PFSK-1 (cell line): Measurements from ENCODE around the gene ZNF138.

Experiments
- FOXP2 ChIP-seq: optimal IDR thresholded peaks from 2 replicates; pipeline ENCODE3; 2011; ENCODE audit warnings: borderline replicate concordance, control low read depth, inconsistent platforms; ENCODE audit not compliant: insufficient read depth; ENCODE audit errors: extremely low read length, extremely low read depth
- POLR2AphosphoS5 ChIP-seq: IDR thresholded peaks from 2 replicates; pipeline ENCODE4 v1.6.1; 2012; ENCODE audit warnings: low read depth, mild to moderate bottlenecking, control low read depth, low read length, moderate library complexity
- SIN3A ChIP-seq: IDR thresholded peaks from 2 replicates; pipeline ENCODE4 v1.6.1; 2012; ENCODE audit warnings: mild to moderate bottlenecking, low read length, moderate library complexity, borderline replicate concordance; ENCODE audit not compliant: insufficient read depth
- TAF1 ChIP-seq: IDR thresholded peaks from 2 replicates; pipeline ENCODE4 v1.6.1; 2012; ENCODE audit warnings: low read length, control low read depth, borderline replicate concordance; ENCODE audit not compliant: insufficient read depth
- TF ChIP-seq, protein P1 (sequence below), 2 experiments: IDR thresholded peaks; 2 replicates each; pipeline versions ENCODE4 v1.6.1 to v1.8.0; 2011 to 2012; ENCODE audit warnings: low read depth in 2 of 2, low read length in 2 of 2, control low read depth in 1 of 2, inconsistent platforms in 1 of 2, mild to moderate bottlenecking in 1 of 2, moderate library complexity in 1 of 2; ENCODE audit not compliant: insufficient read depth in 1 of 2

The ZNF138 gene

DNA sequence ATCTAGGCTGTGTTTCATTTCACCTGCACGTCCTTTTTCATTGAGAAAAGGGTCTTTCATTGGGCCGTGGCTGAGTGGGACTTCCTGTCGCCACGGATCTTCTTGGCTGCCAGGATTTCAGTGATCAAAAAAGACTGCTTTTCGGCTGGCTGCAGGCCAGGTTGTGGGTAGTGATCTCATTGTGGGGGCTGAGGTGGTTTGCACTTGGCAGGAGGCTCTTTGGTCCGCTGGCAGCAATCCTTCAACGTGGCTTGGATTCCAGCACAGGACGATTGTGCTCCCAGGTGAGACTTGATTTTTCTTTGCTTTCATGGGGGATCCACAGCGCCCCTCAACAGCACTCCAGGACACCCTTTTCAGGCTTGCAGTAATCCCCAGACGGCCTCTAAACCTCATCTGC, 79.9 kb downstream of the ZNF138 start:
- TF ChIP-seq SIN3A (no peak), FOXP2 (no peak), TAF1 (no peak), POLR2AphosphoS5 (no peak)
- TF ChIP-seq, protein P1, sequence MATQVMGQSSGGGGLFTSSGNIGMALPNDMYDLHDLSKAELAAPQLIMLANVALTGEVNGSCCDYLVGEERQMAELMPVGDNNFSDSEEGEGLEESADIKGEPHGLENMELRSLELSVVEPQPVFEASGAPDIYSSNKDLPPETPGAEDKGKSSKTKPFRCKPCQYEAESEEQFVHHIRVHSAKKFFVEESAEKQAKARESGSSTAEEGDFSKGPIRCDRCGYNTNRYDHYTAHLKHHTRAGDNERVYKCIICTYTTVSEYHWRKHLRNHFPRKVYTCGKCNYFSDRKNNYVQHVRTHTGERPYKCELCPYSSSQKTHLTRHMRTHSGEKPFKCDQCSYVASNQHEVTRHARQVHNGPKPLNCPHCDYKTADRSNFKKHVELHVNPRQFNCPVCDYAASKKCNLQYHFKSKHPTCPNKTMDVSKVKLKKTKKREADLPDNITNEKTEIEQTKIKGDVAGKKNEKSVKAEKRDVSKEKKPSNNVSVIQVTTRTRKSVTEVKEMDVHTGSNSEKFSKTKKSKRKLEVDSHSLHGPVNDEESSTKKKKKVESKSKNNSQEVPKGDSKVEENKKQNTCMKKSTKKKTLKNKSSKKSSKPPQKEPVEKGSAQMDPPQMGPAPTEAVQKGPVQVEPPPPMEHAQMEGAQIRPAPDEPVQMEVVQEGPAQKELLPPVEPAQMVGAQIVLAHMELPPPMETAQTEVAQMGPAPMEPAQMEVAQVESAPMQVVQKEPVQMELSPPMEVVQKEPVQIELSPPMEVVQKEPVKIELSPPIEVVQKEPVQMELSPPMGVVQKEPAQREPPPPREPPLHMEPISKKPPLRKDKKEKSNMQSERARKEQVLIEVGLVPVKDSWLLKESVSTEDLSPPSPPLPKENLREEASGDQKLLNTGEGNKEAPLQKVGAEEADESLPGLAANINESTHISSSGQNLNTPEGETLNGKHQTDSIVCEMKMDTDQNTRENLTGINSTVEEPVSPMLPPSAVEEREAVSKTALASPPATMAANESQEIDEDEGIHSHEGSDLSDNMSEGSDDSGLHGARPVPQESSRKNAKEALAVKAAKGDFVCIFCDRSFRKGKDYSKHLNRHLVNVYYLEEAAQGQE (IDR thresholded peaks at IDR 0.05; ENCODE audit: insufficient read depth in 1 of 2, low read depth in 2 of 2, low read length in 2 of 2) = no peak

DNA sequence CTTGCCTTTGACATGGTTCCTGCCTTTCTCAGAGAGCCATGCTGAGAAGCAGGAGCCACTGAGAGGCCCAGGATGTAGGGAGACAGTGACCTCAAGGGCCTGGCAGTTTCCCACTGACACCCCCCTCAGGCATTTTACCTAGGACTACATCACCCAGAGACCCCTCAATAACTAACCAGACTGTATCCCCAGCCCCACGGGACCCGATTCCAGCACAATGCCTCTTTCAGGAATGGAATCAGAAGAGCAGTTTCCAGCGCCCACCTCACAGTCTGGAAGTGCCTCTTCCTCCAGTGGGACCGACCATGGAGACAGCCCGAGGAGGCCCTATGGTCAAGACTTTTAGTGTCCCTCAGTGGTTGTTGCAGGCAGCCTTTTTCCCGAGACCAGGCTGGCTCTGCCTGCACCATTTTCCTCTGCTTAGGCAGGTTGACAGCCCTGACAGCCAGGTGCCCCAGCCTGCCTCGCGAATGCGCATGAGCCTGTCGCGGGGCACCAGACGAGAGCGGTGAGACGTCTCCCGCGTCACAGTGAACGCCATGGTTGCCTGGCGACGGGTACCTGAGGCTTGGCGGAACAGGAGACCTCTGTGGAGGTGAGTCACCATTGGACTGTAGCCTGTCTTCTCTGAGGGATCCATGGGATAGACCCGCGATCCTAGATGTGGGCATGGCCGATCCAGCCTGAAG, 80.5 kb downstream of the ZNF138 start:
- TF ChIP-seq, protein P1 (IDR thresholded peaks at IDR 0.05; ENCODE audit: insufficient read depth in 1 of 2, low read depth in 2 of 2, low read length in 2 of 2) = no peak
- TF ChIP-seq POLR2AphosphoS5 (no peak), TAF1 (no peak), FOXP2 (no peak), SIN3A (no peak)

DNA sequence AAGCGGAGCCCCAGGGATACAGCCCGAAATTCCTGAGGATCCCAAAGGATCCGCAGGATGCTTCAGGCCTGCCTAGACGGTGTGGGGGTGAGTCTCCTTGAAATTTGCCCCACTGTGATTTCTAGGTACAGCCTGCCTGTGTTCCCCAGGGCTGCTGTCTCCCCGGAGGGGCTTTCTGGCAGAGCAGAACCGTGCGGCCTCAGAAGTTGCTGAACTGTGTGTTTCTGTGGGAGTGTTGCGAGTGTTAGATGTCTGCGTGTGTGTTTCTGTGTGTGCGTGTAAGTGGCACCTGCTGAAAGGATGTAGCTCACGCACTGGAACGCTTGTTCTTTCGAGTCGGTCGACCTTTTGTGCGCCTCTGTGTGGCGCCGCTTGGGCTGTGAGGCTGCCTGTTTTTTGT, 81.0 kb downstream of the ZNF138 start:
- TF ChIP-seq POLR2AphosphoS5 = no peak
- TF ChIP-seq, protein P1 (IDR thresholded peaks at IDR 0.05; ENCODE audit: insufficient read depth in 1 of 2, low read depth in 2 of 2, low read length in 2 of 2) = no peak
- TF ChIP-seq FOXP2 = no peak
- no peak for TF ChIP-seq TAF1
- TF ChIP-seq SIN3A = no peak

DNA sequence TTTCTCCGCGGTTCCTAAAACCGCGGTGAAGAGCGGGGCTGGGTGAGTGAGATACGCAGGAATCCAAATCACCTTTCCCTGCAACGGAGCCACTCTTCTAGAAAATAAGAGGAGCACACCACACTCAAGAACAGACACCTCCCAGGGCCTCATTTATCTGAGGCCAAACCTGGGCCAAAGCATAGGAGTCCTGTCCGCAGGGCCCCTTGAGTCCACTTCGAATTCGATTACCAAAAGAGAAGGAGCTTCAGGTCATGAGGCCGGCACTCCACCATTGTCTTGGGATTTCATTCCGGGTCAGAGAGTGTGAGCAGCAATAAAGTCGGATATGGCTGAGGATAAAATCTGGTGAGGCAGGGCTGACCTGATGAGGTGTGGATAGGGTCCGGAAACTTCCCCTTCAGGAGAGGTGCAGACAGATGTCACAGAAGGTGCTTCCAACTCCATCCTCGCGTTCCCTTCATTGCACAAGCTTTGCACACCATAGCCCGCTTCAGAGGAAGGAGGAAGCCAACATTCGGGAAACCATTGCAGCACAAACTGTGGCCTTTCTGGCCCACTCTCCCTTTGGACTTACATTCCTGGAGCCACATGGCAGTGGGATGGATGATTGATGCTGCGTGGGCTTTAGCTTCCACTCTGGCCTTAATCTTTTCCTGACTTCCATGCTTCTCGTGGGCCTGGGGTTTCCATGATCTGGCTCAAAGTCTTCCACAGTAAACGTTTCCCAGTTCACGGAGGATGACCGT, 81.6 kb downstream of the ZNF138 start:
- TF ChIP-seq TAF1 = no peak
- TF ChIP-seq SIN3A = no peak
- TF ChIP-seq, protein P1 (IDR thresholded peaks at IDR 0.05; ENCODE audit: insufficient read depth in 1 of 2, low read depth in 2 of 2, low read length in 2 of 2) = no peak
- TF ChIP-seq FOXP2 = no peak
- no peak for TF ChIP-seq POLR2AphosphoS5
